ENCODE results near the gene SCGB3A1. TPM values are rescaled to one million over a fixed set of nuclear protein-coding genes. Genes with fewer than 3 reads are reported as not detected.

Gene SCGB3A1
- total and polyA plus RNA-seq, 2 donors: 0.32 TPM; not detected in 1

DNA sequence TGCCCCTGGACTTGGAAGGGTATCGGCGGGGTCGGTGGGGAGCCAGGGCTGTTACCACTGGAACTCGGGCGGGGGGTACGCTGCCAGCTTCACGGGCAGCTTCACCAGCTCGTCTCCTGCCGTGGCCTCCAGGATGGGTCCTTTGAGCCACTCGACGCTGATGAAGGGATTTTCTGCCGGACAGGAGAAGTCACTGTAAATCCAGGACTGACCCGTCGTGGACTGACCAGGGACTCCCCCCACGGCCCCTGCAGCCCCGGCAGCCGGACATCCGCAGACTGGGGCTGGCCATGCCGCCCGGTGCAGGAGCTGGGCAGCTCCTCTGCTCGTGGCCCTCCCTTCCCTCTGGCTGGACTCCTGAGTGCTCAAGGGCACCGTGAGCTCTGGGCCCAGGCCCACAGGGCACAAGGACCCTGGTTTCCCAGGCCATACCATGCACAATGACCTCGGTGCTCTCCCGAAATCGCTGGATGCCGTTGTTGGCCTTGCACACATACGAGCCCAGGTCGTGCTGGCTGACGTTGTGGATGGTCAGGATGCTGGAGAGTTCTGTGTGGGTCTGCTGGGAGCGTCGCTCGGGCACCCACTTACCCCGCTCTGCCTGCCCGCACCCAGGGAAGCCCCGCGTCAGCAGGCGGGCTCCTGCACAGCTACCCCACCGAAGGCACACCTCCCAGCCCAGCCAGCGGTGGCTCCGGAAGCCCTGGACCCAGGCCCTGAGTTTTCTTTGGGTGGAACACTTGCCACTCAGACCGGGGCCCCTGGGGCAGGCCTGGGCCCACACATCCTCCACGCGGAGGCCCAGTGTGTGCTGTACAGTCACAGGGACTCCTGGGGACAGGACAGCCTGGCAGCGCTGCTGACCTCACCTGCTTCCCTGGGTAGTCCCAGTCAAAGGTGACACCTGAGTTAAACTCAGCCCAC is 37.8 kb upstream of the SCGB3A1 start:
- DNase-seq (ENCODE audit: extremely low spot score): no peak
- H3K4me1 ChIP-seq (ENCODE audit: insufficient read depth): no peaks in the 10 kb centered on the region
- WGBS: 88% methylated on average over 44 of the region's 44 CpGs

DNA sequence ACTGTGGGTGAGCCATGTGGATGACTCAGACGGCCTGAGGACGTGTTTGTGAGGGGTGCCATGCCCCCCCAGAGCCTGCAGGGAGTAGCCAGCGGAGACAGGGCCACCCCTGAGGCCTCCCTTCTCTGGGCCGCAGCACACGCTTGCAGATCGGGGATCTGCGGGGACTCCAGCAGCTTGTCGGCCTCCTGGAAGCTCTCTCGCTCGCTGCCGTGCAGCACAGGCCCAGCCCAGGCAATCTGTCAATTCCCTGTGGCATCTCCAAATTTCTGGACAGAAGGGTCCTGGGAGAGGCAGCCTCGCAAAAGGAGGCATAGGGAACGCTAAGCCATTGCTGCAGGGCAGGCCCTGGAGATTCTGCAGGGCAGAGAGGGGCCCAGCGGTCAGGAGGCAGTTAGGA is 36.9 kb upstream of the SCGB3A1 start:
- Histone ChIP-seq H3K27ac (ENCODE audit: low read depth) (no peak overlapping the region), H3K36me3 (ENCODE audit: insufficient read depth) (no peaks in the 10 kb centered on the region), H3K4me1 (ENCODE audit: insufficient read depth) (no peaks in the 10 kb centered on the region), H3K4me3 (ENCODE audit: low read depth, low read length) (no peak overlapping the region)
- DNase-seq (ENCODE audit: extremely low spot score): no peak
- 75% methylated on average over 14 of the region's 14 CpGs for WGBS

More for the DNA sequence above, 37.8 kb upstream of the SCGB3A1 start:
- H3K4me3 ChIP-seq (ENCODE audit: low read depth, low read length): no peak overlapping the region
- no peaks in the 10 kb centered on the region for H3K36me3 ChIP-seq (ENCODE audit: insufficient read depth)
- H3K27ac ChIP-seq (ENCODE audit: low read depth): no peak overlapping the region

DNA sequence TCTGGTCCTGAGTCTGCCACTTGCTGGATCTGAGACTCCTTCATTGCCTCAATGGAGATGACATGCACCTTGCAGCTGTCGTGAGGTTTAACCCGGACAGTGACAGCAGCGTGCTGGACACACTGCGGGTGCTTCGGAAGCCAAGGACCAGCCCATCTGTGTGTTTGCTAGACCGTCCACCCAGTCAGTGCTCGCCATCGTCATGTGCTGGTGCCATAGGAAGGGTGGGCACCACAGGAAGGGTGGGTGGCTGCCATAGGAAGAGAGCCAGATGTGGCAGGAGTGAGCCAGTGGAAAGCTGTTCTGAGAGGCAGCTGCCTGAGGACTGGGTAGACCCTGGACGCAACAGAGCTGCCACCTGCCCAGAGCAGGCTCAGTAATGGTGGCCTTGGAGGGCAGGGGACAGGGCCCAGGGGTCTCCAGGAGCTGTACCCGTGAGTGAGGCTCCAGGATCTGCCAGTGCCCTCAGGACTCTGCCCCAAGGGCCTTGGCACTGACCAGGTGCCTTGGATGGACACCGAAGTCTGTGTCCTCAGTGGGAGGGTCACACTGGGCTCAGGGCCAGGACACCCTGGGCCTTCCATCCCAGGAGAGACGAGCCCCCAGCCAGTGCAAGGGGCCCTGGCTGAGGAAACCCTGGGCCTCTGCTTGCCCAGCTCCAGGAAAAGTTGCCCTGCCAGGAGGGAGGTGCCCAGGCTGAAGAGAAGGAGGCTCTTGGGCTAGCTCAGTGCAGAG is 36.3 kb upstream of the SCGB3A1 start:
- 88% methylated on average over 12 of the region's 12 CpGs for WGBS
- no peaks in the 10 kb centered on the region for H3K36me3 ChIP-seq (ENCODE audit: insufficient read depth)
- DNase-seq (ENCODE audit: extremely low spot score): no peak
- no peak overlapping the region for H3K27ac ChIP-seq (ENCODE audit: low read depth)
- no peak overlapping the region for H3K4me3 ChIP-seq (ENCODE audit: low read depth, low read length)
- no peaks in the 10 kb centered on the region for H3K4me1 ChIP-seq (ENCODE audit: insufficient read depth)

DNA sequence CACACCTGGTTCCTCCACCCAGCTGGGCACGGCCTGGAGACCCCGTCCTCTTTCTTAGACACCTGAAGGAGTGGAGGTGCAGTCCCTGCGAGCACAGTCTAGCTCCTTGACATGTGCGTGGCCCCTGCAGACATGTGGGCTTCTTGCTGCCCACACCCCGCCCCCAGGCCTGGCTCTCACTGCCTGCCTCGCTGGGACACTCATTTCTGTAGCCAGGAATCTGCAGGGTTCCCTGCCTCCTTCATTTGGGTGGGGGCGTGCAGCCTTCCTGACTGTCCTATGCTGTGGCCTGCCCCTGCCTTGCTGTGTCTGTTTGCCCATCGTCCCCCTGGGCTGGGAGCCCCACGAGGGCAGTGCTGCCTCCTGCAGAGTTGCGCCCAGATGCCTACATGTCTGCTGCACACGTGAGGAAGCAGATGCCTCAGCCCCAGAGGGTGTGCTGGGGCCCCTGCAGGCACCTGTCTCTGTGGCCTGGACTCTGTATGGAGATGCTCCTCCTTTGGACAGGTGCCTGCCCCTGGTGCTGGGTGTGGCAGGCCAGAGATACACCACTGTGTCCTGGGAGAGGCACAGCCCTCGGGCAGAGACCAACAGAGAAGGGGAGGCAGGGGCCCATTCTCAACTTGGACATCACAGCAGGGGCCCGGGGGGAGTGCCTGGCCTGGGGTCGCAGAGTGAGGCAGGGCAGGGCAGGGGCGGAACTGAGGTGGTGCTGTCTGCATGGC is 35.5 kb upstream of the SCGB3A1 start:
- no peak overlapping the region for H3K27ac ChIP-seq (ENCODE audit: low read depth)
- no peak overlapping the region for H3K4me3 ChIP-seq (ENCODE audit: low read depth, low read length)
- WGBS: 79% methylated on average over 15 of the region's 15 CpGs
- no peaks in the 10 kb centered on the region for H3K36me3 ChIP-seq (ENCODE audit: insufficient read depth)
- DNase-seq (ENCODE audit: extremely low spot score): no peak
- H3K4me1 ChIP-seq (ENCODE audit: insufficient read depth): no peaks in the 10 kb centered on the region

DNA sequence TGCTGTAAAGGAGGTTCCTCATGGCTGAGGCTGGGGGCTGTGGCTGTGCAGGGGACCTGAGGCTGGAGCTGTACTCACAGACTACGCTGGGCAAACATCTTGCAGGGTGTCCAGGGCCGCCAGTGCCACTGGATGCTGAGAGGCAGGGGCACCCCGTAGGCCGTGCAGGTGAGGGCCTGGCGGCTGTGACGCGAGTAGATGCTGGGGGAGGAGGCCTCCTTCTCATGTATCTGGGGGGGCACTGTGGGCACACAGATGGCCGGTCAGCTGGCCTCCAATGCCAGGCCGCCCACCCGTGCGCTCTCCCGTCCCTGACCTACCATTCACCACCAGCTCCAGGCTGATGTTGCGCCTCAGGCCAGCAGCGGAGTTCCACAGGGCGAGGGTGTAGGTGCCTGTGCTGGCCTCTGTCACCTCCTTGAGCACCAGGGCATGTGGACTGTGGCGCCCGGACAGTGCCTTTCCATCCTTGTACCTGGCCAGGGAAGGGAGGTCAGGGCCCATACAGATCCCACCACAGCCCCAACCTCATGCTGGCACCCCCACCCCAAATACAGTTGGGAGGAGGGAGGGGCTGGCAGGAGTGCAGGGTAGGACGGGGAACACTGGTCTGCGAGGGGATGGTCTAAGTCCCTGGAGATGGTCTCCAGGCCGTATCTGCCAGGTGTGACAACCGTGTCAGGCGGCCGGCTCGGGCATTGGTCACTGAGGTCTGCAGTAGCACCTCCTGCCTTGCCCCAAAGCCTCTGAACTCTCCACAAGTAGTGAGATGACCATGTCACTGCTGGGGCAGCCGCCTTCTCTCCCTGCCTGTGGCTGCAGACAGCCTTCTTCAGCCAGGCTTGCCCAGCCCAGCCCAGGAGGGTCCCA is 34.7 kb upstream of the SCGB3A1 start:
- 89% methylated on average over 25 of the region's 25 CpGs for WGBS
- Histone ChIP-seq H3K36me3 (ENCODE audit: insufficient read depth) (no peaks in the 10 kb centered on the region), H3K4me3 (ENCODE audit: low read depth, low read length) (no peak overlapping the region), H3K4me1 (ENCODE audit: insufficient read depth) (no peaks in the 10 kb centered on the region), H3K27ac (ENCODE audit: low read depth) (no peak overlapping the region)
- DNase-seq (ENCODE audit: extremely low spot score): no peak

DNA sequence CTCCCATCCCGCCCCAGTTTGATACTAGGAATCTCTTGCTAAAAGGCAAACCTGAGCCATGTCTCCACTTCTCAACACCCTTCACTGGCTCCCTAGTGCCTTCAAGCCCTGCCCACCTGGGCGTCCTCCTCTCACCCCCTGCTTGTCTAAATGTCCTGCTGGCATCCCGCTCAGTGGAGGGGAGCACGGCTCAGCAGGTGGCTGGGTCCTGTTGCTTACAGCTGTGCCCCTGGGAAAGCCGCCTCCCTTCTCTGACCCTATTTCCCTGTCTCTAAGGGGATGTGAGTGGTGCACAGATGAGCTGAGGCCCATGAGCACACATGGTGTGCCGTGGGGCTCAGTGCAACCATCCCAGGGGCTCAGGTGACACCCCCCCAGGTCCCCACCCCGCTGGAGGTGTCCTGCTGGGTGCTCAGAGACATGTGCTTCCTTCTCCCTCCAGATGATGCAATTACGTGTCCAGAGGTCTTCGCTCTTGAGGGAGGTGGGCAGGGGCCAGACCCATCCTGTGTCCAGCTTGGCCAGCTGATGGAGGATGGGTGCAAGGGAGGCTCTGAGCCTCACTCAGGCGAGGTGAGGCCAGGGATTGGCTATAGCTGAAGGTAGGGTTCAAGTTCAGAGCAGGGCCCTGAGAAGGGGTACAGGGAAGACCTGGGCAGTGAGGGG is 34.0 kb upstream of the SCGB3A1 start:
- no peaks in the 10 kb centered on the region for H3K36me3 ChIP-seq (ENCODE audit: insufficient read depth)
- WGBS: 79% methylated on average over 10 of the region's 10 CpGs
- no peak overlapping the region for H3K27ac ChIP-seq (ENCODE audit: low read depth)
- no peaks in the 10 kb centered on the region for H3K4me1 ChIP-seq (ENCODE audit: insufficient read depth)
- no peak for DNase-seq (ENCODE audit: extremely low spot score)
- no peak overlapping the region for H3K4me3 ChIP-seq (ENCODE audit: low read depth, low read length)

DNA sequence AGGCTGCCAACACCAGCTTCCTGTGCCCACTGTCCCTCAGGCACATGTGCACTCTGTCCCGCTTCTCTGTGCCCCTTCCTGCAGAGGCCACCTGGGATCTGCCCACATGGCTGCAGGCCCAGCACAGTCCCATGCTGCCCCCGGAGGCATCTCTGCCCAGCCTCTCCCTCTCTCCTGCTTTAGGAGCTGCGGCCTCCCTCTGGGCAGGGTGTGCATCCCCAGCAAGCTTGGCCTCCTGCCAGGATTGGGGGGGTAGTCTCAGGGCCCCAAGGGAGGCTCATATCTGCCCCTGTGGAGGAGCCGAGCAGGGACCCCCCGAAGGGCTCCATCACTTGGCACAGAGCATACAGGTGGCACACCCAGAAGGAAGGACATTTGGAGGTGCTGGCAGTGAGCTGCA is 33.3 kb upstream of the SCGB3A1 start:
- H3K27ac ChIP-seq (ENCODE audit: low read depth): no peak overlapping the region
- no peak overlapping the region for H3K4me3 ChIP-seq (ENCODE audit: low read depth, low read length)
- H3K4me1 ChIP-seq (ENCODE audit: insufficient read depth): no peaks in the 10 kb centered on the region
- no peaks in the 10 kb centered on the region for H3K36me3 ChIP-seq (ENCODE audit: insufficient read depth)
- 43% methylated on average over 5 of the region's 5 CpGs for WGBS
- no peak for DNase-seq (ENCODE audit: extremely low spot score)

DNA sequence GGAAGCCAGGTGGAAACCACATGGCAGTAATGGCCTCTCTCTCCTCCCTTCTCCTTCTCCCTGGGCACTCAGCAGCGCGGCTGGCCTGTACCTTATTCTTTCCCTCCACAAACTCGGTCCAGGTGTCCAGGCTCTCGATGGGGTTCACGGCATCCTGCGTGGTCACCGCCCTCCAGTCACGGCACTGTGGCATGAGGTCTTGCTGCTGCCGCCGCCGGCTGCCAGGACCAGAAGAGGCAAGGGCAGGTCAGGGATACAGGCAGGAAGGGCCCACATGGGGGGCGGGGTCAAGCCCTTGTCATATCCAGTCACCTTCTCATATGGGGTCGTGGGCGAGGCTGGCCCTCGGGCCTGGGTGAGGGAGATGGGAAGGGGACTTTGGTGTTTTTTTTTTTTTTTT is 32.5 kb upstream of the SCGB3A1 start:
- H3K36me3 ChIP-seq (ENCODE audit: insufficient read depth): no peaks in the 10 kb centered on the region
- DNase-seq (ENCODE audit: extremely low spot score): no peak
- 91% methylated on average over 15 of the region's 15 CpGs for WGBS
- H3K4me1 ChIP-seq (ENCODE audit: insufficient read depth): no peaks in the 10 kb centered on the region
- no peak overlapping the region for H3K4me3 ChIP-seq (ENCODE audit: low read depth, low read length)
- no peak overlapping the region for H3K27ac ChIP-seq (ENCODE audit: low read depth)

DNA sequence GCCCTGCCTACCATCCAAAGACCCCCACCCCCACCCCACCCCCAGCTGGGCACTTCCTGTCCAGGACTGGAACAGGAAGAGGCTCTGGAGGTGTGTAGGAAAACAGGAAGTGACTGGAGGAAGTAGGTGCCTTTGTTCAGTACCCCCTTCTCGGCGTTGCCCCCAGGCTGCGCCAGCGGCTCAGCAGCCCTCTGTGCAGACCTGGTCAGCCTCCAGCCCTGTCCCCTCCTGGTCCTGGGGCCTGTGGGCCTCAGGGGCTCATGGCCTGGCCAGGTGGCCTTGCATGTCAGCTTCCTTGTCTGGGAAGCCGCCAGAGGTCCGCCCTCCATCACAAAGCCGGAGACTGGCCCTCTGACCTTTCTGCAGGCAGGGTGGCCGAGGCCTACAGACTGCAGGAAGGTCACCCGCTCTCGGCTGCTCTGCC is 32.1 kb upstream of the SCGB3A1 start:
- H3K4me3 ChIP-seq (ENCODE audit: low read depth, low read length): no peak overlapping the region
- H3K36me3 ChIP-seq (ENCODE audit: insufficient read depth): no peaks in the 10 kb centered on the region
- no peak overlapping the region for H3K27ac ChIP-seq (ENCODE audit: low read depth)
- DNase-seq (ENCODE audit: extremely low spot score): no peak
- 81% methylated on average over 10 of the region's 10 CpGs for WGBS
- no peaks in the 10 kb centered on the region for H3K4me1 ChIP-seq (ENCODE audit: insufficient read depth)

DNA sequence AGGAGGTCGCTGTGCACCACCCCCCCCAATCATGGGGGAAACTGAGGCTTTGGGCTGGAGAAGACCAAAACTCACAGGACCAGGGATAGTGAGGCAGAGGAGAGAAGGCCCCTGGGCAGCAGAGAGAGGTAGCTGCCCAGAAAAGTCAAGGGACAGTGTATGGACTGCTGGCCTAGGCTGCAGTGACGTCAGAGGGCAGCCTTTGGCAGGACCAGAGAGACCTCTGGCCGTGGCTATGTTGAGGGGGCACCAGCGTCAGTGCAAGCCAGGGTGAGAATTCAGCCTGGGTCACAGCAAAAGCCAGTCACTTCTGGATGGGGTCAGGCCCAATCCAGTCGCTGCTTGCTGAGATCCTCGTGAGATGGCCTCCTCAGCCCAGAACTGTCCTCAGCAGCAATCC is 31.6 kb upstream of the SCGB3A1 start:
- no peak overlapping the region for H3K27ac ChIP-seq (ENCODE audit: low read depth)
- H3K36me3 ChIP-seq (ENCODE audit: insufficient read depth): no peaks in the 10 kb centered on the region
- H3K4me1 ChIP-seq (ENCODE audit: insufficient read depth): no peaks in the 10 kb centered on the region
- no peak for DNase-seq (ENCODE audit: extremely low spot score)
- WGBS: 90% methylated on average over 6 of the region's 6 CpGs
- no peak overlapping the region for H3K4me3 ChIP-seq (ENCODE audit: low read depth, low read length)

DNA sequence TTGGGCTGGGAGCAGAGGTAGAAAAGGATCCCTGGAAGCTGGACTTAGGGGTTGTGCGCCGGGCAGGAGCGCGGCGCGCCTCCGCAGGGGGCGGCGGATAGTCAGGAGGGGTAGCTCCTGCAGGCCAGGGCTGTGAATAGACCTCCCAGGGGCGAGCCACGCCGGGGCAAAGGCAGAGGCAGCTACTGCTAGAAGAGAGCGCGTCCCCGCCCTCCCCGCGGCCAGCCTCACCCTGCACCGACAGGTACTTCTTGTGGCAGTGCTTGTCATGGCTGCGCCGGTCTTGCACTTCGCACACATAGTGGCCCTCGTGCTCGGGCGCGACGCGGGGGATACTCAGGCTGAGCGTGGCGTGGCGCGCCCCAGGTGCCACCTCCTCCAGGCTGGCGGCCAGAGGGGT is 30.0 kb upstream of the SCGB3A1 start:
- no peak overlapping the region for H3K4me3 ChIP-seq (ENCODE audit: low read depth, low read length)
- no peak overlapping the region for H3K27ac ChIP-seq (ENCODE audit: low read depth)
- DNase-seq (ENCODE audit: extremely low spot score): no peak
- no peaks in the 10 kb centered on the region for H3K4me1 ChIP-seq (ENCODE audit: insufficient read depth)
- H3K36me3 ChIP-seq (ENCODE audit: insufficient read depth): no peaks in the 10 kb centered on the region
- 85% methylated on average over 32 of the region's 32 CpGs for WGBS

DNA sequence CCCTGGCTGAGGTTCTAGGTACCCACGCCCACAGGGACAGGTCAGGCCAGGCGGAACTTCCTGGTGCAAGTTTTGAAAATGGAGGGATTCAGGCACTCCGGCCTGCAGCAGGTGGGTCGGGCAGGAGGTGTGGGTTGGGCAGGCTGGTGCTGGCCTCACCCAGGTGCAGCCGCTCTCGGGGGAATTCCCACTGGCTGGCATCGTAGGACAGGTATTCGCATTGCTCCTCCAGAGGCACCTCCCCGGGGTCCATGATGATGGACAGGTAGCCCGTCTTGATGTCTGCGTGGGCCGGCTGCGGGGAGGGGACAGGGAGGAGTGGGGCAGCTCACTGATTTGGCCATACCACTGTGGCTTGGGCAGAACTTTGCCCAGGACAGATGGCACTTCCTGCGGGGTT is 28.7 kb upstream of the SCGB3A1 start:
- no peak overlapping the region for H3K27ac ChIP-seq (ENCODE audit: low read depth)
- H3K4me1 ChIP-seq (ENCODE audit: insufficient read depth): no peaks in the 10 kb centered on the region
- WGBS: 93% methylated on average over 14 of the region's 14 CpGs
- no peaks in the 10 kb centered on the region for H3K36me3 ChIP-seq (ENCODE audit: insufficient read depth)
- DNase-seq (ENCODE audit: extremely low spot score): no peak
- H3K4me3 ChIP-seq (ENCODE audit: low read depth, low read length): no peak overlapping the region

Data from urinary bladder (tissue), 4 donors.